Measurements from ENCODE around the gene TIGD6.
"Not testable (repeated sequence)": the region's sequence is repeated elsewhere in the genome, so short reads cannot be mapped to it uniquely, and the experiment has no call there.

TIGD6 gene

GRCh38 chr5:149969181-149969930 is 31.1 kb downstream of the TIGD6 start:
- DNase-seq (ENCODE audit: low read depth), result no peak

- no peak for DNase-seq (ENCODE audit: low read depth)
Measured at GRCh38 chr5:149966946-149967345, 33.5 kb downstream of the TIGD6 start.

GRCh38 chr5:149963729-149964128 is 36.7 kb downstream of the TIGD6 start:
- DNase-seq (ENCODE audit: low read depth), result no peak

- DNase-seq (ENCODE audit: low read depth), result no peak
Measured at GRCh38 chr5:149962601-149963300, 37.7 kb downstream of the TIGD6 start.

GRCh38 chr5:149961957-149962409 is 38.5 kb downstream of the TIGD6 start:
- no peak for DNase-seq (ENCODE audit: low read depth)

GRCh38 chr5:149961186-149961685 is 39.2 kb downstream of the TIGD6 start:
- no peak for DNase-seq (ENCODE audit: low read depth)

- DNase-seq (ENCODE audit: low read depth), result peak; percentile 76
Measured at GRCh38 chr5:149960272-149961185, 39.9 kb downstream of the TIGD6 start, which contains the start of gene SLC26A2. Gene SLC26A2 (plus strand): TSS chr5:149960758. CDS start chr5:149977653, 16,895 bp downstream.

GRCh38 chr5:149959406-149960236 is 40.8 kb downstream of the TIGD6 start:
- DNase-seq (ENCODE audit: low read depth), result no peak

- no peak for DNase-seq (ENCODE audit: low read depth)
Measured at GRCh38 chr5:149957855-149958254, 42.6 kb downstream of the TIGD6 start.

- no peak for DNase-seq (ENCODE audit: low read depth)
Measured at GRCh38 chr5:149956685-149957084, 43.8 kb downstream of the TIGD6 start.

GRCh38 chr5:149954798-149955197 is 45.7 kb downstream of the TIGD6 start:
- DNase-seq (ENCODE audit: low read depth), result no peak

GRCh38 chr5:149953436-149954121 is 46.9 kb downstream of the TIGD6 start:
- DNase-seq (ENCODE audit: low read depth), result no peak

- DNase-seq (ENCODE audit: low read depth), result no peak
Measured at GRCh38 chr5:149951138-149951749, 49.2 kb downstream of the TIGD6 start.

- DNase-seq (ENCODE audit: low read depth), result no peak
Measured at GRCh38 chr5:149948993-149949392, 51.5 kb downstream of the TIGD6 start.

- DNase-seq (ENCODE audit: low read depth), result no peak
Measured at GRCh38 chr5:149946118-149946517, 54.3 kb downstream of the TIGD6 start.

GRCh38 chr5:149944666-149945065 is 55.8 kb downstream of the TIGD6 start, which contains the start of gene PDE6A:
Gene PDE6A (minus strand): TSS chr5:149944793. CDS start chr5:149944673, 120 bp downstream.
- no peak for DNase-seq (ENCODE audit: low read depth)

- DNase-seq (ENCODE audit: low read depth), result not testable (repeated sequence)
Measured at GRCh38 chr5:149943177-149943949, 57.1 kb downstream of the TIGD6 start.
